ENCODE measurements around the gene FAR1. TPM values are rescaled to one million over a fixed set of nuclear protein-coding genes. Genes with fewer than 3 reads are reported as not detected.
"Not testable (repeated sequence)": the region's sequence is repeated elsewhere in the genome, so short reads cannot be mapped to it uniquely, and the experiment has no call there.

Gene FAR1
- 10 to 100 TPM in 3 of 4 donors, 1 to 10 TPM in 1; 9.8 to 29.0 (median 16.4) TPM for total RNA-seq

DNA sequence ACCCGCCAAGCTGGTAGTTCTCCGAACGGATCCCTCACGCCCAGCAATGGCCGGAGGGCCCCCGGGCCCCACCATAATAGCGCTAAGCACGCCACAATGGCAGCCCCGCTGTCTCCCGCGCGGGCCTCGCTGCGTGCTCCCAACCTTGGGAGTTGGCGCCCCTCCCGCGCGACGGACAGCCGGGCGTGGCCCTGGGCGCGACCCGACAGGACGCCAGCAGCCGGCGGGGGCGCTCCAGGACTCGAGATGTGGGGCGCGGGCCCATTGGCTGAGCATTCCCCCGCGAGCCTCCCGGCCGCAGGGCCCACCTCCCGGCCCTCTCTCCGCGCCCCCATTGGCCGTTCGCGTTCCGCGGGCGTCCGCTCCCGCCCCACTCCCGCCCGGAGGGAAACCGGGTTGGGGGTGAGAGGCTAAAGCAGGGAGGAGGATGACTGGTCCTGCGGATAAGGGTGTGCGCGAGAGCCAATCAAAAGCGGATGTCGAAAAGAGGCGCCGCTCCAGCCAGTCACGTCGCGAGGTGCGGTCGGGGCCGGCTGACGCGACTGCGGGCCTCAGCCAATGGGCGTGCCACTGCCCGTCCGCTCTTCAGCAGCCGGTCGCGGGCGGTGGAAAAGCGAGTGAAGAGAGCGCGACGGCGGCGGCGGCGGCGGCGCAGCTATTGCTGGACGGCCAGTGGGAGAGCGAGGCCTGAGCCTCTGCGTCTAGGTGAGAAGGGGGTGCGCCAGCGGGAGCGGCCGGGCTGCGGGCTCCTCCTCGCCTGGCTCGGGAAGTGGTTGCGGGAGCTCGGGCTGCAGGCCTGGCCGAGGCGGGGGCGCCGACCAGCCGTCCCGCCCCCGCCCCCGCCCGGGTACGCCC lies at the start of gene FAR1:
FAR1 (plus strand) TSS at position 567 of the 855 bp plus-strand sequence. CDS start 26,098 bp downstream, outside the sequence.
- Histone ChIP-seq H3K27me3 (no peaks in the 10 kb centered on the region), H3K4me3 (peak within 1 kb of the TSS; percentile 96), H3K4me1 (peaks cover 30% of the 10 kb centered on the region), H3K9me3 (no peaks in the 10 kb centered on the region), H3K27ac (peak within 1 kb of the TSS; percentile 88), H3K36me3 (no peaks in the 10 kb centered on the region)
- WGBS: under 1% methylated on average over 18 of the region's 104 CpGs
- TF ChIP-seq EP300 (IDR thresholded peaks at IDR 0.05) (no peak), POLR2AphosphoS5 (IDR thresholded peaks at IDR 0.05) (peak in 1 of 3 donors; percentile 68), POLR2A (IDR thresholded peaks at IDR 0.05) (no peak)
- TF ChIP-seq, protein P1, sequence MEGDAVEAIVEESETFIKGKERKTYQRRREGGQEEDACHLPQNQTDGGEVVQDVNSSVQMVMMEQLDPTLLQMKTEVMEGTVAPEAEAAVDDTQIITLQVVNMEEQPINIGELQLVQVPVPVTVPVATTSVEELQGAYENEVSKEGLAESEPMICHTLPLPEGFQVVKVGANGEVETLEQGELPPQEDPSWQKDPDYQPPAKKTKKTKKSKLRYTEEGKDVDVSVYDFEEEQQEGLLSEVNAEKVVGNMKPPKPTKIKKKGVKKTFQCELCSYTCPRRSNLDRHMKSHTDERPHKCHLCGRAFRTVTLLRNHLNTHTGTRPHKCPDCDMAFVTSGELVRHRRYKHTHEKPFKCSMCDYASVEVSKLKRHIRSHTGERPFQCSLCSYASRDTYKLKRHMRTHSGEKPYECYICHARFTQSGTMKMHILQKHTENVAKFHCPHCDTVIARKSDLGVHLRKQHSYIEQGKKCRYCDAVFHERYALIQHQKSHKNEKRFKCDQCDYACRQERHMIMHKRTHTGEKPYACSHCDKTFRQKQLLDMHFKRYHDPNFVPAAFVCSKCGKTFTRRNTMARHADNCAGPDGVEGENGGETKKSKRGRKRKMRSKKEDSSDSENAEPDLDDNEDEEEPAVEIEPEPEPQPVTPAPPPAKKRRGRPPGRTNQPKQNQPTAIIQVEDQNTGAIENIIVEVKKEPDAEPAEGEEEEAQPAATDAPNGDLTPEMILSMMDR (IDR thresholded peaks at IDR 0.05): peak in 1 of 2 donors; percentile 60
- DNase-seq (ENCODE audit: low spot score in 2 of 2): peak; percentile 98

- TF ChIP-seq POLR2AphosphoS5 (IDR thresholded peaks at IDR 0.05) (no peak), EP300 (IDR thresholded peaks at IDR 0.05) (no peak), POLR2A (IDR thresholded peaks at IDR 0.05) (no peak)
- TF ChIP-seq, protein P1 (IDR thresholded peaks at IDR 0.05): no peak
- WGBS: 100% methylated on average over 1 of the region's 2 CpGs
- Histone ChIP-seq H3K27ac (no peak overlapping the region), H3K27me3 (no peaks in the 10 kb centered on the region), H3K9me3 (peaks cover 22% of the 10 kb centered on the region), H3K36me3 (no peaks in the 10 kb centered on the region), H3K4me1 (no peaks in the 10 kb centered on the region), H3K4me3 (no peak overlapping the region)
- no peak for DNase-seq (ENCODE audit: low spot score in 2 of 2)
Measured at GRCh38 chr11:13620063-13620462, 48.4 kb upstream of the FAR1 start.

- not testable (repeated sequence) for DNase-seq (ENCODE audit: low spot score in 2 of 2); H3K4me3 ChIP-seq; H3K36me3 ChIP-seq; H3K27me3 ChIP-seq; H3K27ac ChIP-seq; H3K9me3 ChIP-seq; H3K4me1 ChIP-seq
- WGBS: 94% methylated on average over 3 of the region's 3 CpGs
Measured at GRCh38 chr11:13626818-13627217, 41.6 kb upstream of the FAR1 start.

GRCh38 chr11:13628634-13629033 lies 39.8 kb upstream of the FAR1 start:
- 74% methylated on average over 7 of the region's 8 CpGs for WGBS
- not testable (repeated sequence) for DNase-seq (ENCODE audit: low spot score in 2 of 2); H3K4me3 ChIP-seq; H3K27ac ChIP-seq; H3K27me3 ChIP-seq; H3K9me3 ChIP-seq; H3K36me3 ChIP-seq; H3K4me1 ChIP-seq

- no peaks in the 10 kb centered on the region for H3K4me1 ChIP-seq
- H3K36me3 ChIP-seq: no peaks in the 10 kb centered on the region
- TF ChIP-seq POLR2AphosphoS5 (IDR thresholded peaks at IDR 0.05) (no peak), EP300 (IDR thresholded peaks at IDR 0.05) (no peak), POLR2A (IDR thresholded peaks at IDR 0.05) (no peak)
- TF ChIP-seq, protein P1 (IDR thresholded peaks at IDR 0.05): no peak
- no peak for DNase-seq (ENCODE audit: low spot score in 2 of 2)
- no peak overlapping the region for H3K4me3 ChIP-seq
- 91% methylated on average over 1 of the region's 1 CpG for WGBS
- H3K27me3 ChIP-seq: no peaks in the 10 kb centered on the region
- no peaks in the 10 kb centered on the region for H3K9me3 ChIP-seq
- no peak overlapping the region for H3K27ac ChIP-seq
Measured at GRCh38 chr11:13629779-13630178, 38.7 kb upstream of the FAR1 start.

- DNase-seq (ENCODE audit: low spot score in 2 of 2): no peak
- H3K4me3 ChIP-seq: no peak overlapping the region
- H3K9me3 ChIP-seq: peaks cover 4% of the 10 kb centered on the region
- 77% methylated on average over 5 of the region's 5 CpGs for WGBS
- no peaks in the 10 kb centered on the region for H3K4me1 ChIP-seq
- TF ChIP-seq, protein P1 (IDR thresholded peaks at IDR 0.05): no peak
- TF ChIP-seq EP300 (IDR thresholded peaks at IDR 0.05) (no peak), POLR2AphosphoS5 (IDR thresholded peaks at IDR 0.05) (no peak), POLR2A (IDR thresholded peaks at IDR 0.05) (no peak)
- no peaks in the 10 kb centered on the region for H3K36me3 ChIP-seq
- no peak overlapping the region for H3K27ac ChIP-seq
- no peaks in the 10 kb centered on the region for H3K27me3 ChIP-seq
Measured at GRCh38 chr11:13635290-13635689, 33.2 kb upstream of the FAR1 start.
